ENCODE data around the gene KISS1R.
A peak's percentile ranks its signal among the peaks of the same experiment; 100 is the strongest.

Gene KISS1R

GRCh38 chr19:917323-918151 is at the start of gene KISS1R (continued):
- peak; percentile 70; the same call in 1 of the 2 replicates for TF ChIP-seq ZNF449 (tag by site-specific recombination; IDR thresholded peaks at IDR 0.05)

GRCh38 chr19:867855-868457 is 49.2 kb upstream of the KISS1R start:
- H3K4me3 ChIP-seq (ENCODE audit: low read depth, low read length), result no peak overlapping the region
- TF ChIP-seq ZNF394 (tag by site-specific recombination; IDR thresholded peaks at IDR 0.05; ENCODE audit: borderline replicate concordance) (peak; percentile 96), HOXA7 (CRISPR knock-in tag; IDR thresholded peaks at IDR 0.05; ENCODE audit: borderline replicate concordance) (no peak), ZNF324 (tag by site-specific recombination; IDR thresholded peaks at IDR 0.05) (no peak), ZBTB26 (tag by site-specific recombination; optimal IDR thresholded peaks at IDR 0.05) (no peak)
- POLR2A ChIA-PET, result interaction anchor here (0.5 kb wide), 1 partner anchor 51 kb away, joined by 5 read pairs; no protein-coding TSS in a partner anchor
- H3K9me3 ChIP-seq (ENCODE audit: control insufficient read depth, insufficient read depth, low read depth, low read length), result no peaks in the 10 kb centered on the region
- CTCF ChIA-PET, result no interaction called here
- no peaks in the 10 kb centered on the region; the same call in 1 of the 2 replicates for H3K4me1 ChIP-seq (ENCODE audit: control insufficient read depth, insufficient read depth, low read length)
- no peak overlapping the region for H3K27ac ChIP-seq (ENCODE audit: extremely low read depth, low read depth, low read length)
- peaks cover 7 to 38% of the 10 kb centered on the region in 2 experiments; a peak in 2 of 3 replicates for H3K36me3 ChIP-seq (ENCODE audit: control insufficient read depth in 2 of 2, insufficient read depth in 1 of 2, low read length in 2 of 2)

GRCh38 chr19:868458-869244 is 48.5 kb upstream of the KISS1R start:
- ChIA-PET POLR2A (no interaction called here), CTCF (no interaction called here)
- Histone ChIP-seq H3K4me1 (ENCODE audit: control insufficient read depth, insufficient read depth, low read length) (no peaks in the 10 kb centered on the region; the same call in 1 of the 2 replicates), H3K27ac (ENCODE audit: extremely low read depth, low read depth, low read length) (0 out of 2 replicates have a peak overlapping the region, but pooled peaks have one; percentile 14), H3K36me3 (ENCODE audit: control insufficient read depth in 2 of 2, insufficient read depth in 1 of 2, low read length in 2 of 2) (peaks cover 7 to 41% of the 10 kb centered on the region in 2 experiments; a peak in 2 of 3 replicates), H3K9me3 (ENCODE audit: control insufficient read depth, insufficient read depth, low read depth, low read length) (no peaks in the 10 kb centered on the region), H3K4me3 (ENCODE audit: low read depth, low read length) (no peak overlapping the region)
- TF ChIP-seq ZNF692 (tag by site-specific recombination; IDR thresholded peaks at IDR 0.05), result peak; percentile 95
- no peak for TF ChIP-seq ZNF280C (tag by site-specific recombination; IDR thresholded peaks at IDR 0.05)
- TF ChIP-seq ZNF394 (tag by site-specific recombination; IDR thresholded peaks at IDR 0.05; ENCODE audit: borderline replicate concordance), result peak; percentile 51; the same call in 1 of the 2 replicates
- peak; percentile 58 for TF ChIP-seq ZNF623 (tag by site-specific recombination; IDR thresholded peaks at IDR 0.05)
- peak; percentile 88 for TF ChIP-seq ZFP69B (tag by site-specific recombination; IDR thresholded peaks at IDR 0.05)
- peak; percentile 15; the same call in 1 of the 2 replicates for TF ChIP-seq ZNF600 (tag by site-specific recombination; IDR thresholded peaks at IDR 0.05)
- peak; percentile 74 for TF ChIP-seq SCRT2 (tag by site-specific recombination; IDR thresholded peaks at IDR 0.05)
- TF ChIP-seq YY1 (tag by site-specific recombination; IDR thresholded peaks at IDR 0.05), result no peak
- TF ChIP-seq GLIS1 (tag by site-specific recombination; IDR thresholded peaks at IDR 0.05), result peak; percentile 40; the same call in 1 of the 2 replicates

Measured in HEK293 (cell line).